HG02884 (cell line): ENCODE data around the gene SGCD.

Source experiments
- ATAC-seq: cut with Tn5 transposase; IDR thresholded peaks from one replicate; pipeline ENCODE4 v1.9.1; 2021; ENCODE audit warnings: mild to moderate bottlenecking, moderate library complexity; ENCODE audit not compliant: unreplicated experiment

The SGCD gene

DNA sequence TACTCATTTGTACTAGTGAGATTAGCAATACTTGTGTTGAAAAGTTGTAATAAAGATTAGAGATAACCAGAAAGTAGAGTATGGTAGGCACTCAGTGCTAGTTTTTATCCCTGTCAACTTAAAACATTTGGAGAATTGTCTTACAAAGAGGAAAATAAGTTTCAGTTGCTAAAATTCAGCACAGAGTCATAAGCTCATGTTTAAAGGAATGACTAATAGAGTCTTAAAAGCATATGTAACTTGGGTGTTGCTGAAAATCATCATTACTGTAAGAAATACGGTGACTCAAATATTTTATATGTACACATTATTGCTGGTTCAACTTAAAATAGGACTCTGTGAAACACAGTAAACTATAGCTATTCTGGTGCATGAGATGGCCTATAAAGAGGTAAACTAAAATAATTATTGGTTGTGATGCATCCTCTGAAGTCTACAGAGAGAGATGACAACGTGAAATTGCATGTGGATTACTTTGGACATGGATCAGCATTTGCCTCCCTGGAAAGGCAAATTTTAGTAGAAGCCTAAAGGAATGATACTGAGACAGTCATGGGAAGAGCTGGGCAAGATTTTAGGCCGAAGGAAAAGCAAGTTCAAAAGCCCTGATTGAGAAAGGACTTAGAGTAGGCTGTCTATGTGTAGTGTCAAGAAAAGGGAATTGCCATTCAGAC lies 34.6 kb downstream of the SGCD start:
- ATAC-seq, result no peak

DNA sequence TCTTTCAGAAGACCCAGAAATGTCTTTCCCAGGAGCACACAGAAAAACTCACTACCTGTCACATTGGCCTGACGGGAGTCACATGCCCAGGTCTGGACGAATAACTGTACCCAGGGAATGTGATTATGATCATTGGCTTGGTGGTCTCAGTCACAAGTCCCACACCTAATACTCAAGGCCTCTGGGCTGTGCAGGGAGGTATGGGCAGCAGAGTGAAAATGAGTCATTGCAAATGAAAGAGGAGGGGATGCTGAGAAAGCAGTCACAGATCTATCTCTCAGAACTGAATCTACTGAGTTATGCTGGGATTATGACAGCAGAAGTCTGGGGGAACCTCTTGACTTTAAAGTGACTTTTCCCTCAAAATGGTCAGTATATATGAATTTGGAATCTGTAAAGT lies 36.9 kb downstream of the SGCD start:
- ATAC-seq, result no peak

DNA sequence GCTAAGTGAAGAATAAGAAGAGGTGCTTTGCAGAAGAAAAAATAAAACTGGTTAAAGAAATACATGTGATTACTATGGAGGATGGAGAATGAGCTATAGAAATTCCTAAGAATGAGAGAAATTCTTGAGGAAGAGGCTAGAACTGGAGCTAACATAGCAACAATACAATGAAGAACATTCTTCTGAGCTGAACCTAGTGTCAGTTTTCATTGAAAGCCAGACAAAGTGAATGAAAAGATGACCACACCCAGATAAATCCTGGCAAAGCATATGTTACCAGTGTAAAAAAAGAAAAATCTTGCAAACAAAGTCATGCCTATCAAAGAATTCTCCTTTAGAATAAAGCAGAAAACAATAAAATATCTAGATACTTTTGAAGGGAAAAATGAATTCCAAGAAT lies 39.6 kb downstream of the SGCD start:
- ATAC-seq, result no peak

DNA sequence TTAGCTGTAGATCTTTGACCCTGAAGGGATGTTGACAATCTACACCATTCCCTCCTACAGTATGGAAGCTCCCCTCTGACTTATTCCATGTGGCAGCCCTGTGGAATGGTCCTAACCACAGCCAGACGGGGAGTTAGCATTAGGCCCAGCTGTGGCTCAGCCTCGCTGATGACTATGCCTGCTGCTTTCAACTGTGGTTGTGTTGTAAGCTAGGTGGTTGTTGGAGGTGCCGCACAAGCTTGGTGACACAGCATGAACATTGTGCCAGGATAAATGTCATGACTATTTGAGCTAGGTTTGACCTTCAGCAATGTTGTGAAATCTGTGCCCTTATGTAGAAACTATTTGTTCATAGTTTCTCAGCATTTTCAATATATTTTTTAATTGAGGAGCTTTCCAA lies 40.6 kb downstream of the SGCD start:
- no peak for ATAC-seq

DNA sequence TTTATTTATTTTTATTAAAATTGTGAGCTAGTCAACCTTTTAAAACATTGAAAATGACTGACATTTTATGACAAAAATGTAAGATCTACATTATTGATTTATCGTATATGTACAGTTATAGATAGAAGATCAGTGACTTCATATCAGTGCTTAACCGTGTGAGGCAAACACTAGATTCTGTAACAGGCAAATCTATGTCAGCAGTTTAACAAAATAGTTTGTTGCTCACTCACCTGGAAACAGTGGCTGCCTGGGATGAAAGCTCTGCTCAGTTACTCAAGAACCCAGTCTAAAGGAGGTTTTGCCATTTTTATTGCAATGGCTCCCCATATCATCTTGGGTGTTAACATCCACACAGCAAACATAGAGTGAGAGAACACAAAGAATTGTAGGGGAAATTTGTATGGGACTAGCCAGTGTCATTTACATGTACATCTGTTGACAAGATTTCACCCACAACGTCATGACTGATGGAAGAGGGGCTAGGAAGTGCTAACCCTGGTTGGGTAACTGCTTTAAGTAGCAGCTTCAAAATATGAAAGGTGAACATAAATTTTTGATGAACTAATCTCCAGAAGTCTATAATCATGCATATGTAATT lies 49.0 kb downstream of the SGCD start:
- ATAC-seq, result peak; percentile 45

DNA sequence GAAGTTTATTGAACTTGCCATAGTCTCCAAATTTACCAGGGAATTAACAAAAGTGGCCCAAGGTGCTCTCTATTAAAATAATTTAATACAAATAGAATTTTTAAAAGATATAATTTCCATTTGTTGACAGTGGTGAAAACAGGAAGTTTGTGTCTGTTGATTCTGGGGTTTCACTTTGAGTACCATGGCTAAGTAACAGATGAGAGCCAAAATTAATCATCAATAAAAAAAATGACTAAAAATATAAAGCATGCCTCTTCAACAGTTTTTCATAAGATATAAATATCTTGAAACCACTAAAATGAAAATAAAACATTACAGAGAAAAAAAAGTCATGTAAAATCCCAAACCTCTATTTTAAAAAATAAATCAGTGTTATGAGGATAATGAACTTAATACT lies 49.8 kb downstream of the SGCD start:
- peak; percentile 43 for ATAC-seq

DNA sequence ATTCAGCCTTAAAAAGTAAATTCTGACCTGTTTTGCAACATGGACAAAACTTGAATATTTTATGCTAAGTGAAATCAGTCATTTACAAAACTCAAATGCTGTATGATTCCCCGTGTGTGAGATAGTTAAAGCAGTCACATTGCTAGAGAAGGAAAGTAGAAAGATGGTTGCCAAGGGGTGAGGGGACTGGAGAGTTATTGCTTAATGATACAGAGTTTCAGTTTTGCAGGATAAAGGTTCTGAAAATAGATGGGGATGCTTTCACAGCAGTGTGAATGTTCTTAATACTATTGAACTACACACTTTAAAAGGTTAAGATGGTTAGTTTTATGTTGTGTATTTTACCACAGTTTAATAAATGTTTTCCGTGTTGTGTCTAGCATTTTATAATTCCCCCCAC lies 51.2 kb downstream of the SGCD start:
- ATAC-seq, result no peak

DNA sequence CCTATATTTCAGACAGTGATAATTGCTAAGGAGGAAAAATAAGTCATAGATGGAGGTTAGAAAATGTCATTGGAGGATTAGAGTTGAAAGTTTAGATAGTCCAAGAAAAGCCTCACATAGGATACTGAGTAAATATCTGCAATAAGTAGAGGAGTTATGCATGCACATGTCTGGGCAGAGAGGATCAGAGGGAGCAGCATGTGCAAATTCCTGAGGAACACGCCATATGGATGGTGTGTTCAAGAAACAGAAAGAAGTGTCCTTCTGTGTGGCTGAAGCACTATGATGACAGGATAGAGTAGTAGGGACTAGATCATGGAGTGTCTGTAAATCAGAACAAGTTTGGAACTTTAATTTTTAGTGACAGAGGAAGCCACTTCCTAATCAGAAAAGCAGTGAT lies 52.2 kb downstream of the SGCD start:
- no peak for ATAC-seq

DNA sequence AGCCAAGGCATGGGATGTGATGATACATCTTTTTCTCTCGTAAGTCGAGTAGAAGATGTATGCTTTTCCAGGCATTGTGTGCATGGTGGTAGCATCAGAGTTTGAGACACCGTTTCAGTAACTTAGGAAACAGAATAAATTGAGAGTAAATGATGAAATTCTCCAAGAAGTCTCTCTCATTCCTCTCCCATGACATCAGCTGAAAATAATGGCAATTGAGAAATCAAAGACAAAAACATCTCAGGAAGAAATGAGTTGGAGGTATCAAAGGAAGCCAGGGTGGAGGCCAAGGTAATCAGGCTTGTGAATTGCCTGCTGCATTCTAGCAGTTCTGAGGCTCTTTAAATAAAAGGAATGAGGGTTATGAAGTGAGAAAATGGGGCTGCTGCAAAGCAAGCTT lies 53.9 kb downstream of the SGCD start:
- ATAC-seq, result no peak

DNA sequence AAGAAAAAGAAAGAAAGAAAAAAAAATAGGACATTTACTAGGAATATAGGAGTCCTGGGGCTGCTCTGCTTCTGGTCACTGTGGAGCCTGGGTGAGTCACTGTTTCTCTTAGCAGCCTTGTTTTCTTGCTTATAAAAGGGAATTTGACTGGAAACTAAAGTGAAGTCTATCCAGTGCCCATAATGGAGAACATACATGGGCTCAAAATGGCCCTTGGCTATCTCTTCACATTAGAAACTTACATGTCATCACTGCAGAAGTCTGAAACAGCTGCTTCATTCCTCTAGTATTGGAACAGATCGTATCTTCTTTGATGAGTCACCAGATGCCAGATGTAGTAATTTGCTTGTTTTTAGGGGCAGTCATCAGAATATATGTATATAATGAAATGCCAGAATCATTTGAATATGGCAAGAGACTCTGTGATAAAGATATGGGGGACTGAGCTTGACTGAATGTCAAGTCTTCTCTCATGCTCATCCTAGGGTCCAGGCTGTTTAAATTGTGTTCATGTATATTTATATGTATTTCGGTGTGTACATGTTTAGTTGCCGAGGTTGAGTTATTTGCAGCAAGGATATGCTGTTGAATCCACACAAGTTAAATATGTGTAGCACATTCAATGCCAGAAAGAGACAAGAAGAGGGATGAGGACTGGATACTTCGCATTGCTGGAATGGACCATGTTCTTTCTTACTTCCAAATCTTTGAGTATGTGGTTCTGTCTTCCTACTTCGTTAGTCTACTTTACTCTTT lies 56.7 kb downstream of the SGCD start:
- ATAC-seq, result no peak

DNA sequence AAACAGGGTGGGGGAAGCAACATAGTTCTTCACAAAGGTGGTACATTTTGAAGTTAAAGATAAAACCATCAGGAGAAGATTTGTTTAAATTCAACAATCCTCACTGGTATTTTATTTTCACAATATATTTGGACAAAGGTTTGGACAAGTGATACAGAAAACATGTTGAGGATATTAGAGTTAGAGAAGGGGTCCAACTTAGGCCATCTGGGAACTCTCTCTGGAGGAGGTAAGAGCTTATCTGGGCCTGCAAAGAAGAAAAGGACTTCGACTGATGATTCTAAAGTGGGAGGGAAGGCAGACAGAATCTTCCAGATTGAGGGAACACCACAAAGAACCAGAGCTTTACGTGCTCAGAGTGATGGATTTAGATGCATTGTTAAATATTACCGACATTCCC lies 58.5 kb downstream of the SGCD start:
- ATAC-seq, result no peak

DNA sequence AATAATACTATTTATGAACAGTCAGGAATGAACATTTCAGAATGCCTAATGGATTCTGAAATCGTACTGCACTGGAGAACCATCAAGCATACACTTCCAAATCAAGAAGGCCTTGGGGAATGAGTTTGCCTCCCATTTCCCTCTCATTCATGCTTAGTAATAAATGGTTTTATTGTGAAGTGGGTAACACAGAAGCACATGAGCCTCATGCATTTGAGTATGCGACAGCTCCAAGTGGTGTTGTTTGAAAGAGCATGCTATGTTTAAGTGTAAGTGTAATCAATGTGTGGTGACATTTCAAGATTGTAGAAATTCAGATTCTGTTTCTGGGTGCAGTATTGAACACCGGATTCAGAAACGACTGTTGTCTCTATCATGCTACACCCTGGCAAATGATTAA lies 60.0 kb downstream of the SGCD start:
- no peak for ATAC-seq

DNA sequence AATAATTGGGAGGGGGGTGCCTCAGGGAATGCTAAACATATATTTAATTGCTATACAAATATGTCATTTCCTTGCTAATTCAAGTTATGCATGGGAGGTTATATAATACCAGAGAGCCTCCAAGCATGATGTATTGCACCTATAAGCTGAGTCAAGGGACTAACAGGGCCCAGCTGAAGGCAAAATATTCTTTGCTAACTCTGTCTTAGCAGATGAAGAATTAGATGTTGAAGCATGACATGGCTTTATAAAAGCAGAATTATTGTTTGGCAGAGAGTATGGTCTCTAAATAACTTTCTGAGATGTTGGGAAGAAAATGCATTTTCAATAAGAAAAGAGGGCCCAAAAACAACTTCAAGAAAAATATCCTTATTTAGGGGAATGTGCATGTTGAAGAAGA lies 60.4 kb downstream of the SGCD start:
- ATAC-seq, result no peak

DNA sequence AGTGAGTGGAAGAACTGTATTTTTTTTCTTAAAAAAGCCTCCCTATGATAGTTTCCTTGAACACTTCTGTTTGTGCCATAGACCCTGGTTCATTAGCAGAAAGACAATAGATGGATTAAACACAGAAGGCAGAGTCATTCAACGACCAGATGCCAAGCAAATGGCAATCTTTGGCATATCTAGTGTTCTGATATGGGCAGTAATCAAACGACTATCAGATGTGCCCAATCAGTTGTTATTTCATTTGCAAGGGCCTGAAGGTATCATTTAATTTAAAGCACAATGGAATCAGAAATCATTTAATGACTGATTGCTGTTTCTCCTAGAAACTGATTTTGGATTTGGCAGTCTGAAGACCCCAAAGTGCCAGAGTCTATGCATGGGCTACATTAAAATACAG lies 61.3 kb downstream of the SGCD start:
- no peak for ATAC-seq

DNA sequence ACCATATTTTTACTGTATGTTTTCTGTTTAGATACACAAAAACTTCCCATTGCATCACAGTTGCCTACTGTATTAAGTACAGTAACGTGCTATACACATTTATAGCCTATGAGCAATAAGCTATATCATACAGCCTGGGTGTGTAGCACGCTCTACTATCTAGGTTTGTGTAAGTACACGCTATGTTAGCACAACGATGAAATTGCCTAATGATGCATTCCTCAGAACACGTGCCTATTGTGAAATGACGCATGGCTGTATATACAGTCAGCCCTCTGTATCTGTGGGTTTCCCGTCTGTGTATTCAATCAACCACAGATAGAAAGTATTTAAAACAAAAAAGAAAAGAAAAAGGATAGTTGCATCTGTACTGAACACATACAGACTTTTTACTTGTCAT lies 64.2 kb downstream of the SGCD start:
- no peak for ATAC-seq

DNA sequence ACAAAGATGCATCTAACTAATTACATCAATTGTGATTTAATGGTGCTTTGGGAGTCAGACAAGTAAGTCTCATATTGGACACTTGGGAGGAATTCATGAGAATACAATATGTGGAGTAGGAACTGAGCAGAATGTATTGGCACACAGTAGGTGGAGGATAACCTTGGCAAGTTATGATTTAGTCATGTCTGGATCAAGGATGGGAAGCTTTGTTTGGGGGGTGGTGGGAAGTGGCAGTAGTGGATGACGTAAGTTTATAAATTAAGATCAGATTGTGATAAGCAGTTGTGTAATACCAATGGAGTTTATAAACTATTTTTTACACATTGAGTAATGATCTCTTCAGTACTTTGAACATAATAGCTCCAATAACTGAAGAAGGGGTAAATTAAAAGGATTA lies 67.0 kb downstream of the SGCD start:
- ATAC-seq, result no peak

DNA sequence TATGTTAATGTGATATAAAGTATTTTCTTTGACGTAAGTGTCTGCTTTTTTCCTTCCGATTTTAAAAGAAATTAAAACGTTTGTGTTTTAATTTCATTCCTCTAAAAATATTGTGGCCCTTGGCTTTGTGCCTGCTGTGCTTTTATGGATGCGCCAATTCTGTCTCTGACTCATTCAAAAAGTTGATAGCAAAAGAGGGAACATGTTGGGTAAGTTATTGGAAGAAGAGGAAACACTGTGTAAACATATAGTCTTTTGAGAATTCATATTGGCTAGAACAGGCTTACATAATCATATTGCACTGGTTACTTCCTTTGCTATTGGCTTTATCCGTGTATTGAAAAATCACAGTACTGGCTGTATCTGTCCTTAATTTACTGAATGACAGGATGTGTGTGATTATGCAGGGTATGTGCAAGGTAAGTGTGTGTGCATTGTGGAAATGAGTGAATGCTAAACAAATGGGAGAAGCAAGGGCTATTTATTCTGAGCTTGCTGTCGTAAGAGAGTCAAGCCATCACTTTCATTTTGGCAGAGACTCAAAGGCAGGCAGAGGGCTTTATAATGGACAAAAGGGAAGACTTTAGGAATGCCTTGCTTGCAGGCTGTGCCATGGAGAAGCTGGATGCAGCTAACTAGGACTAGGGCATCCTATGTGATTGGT lies 67.8 kb downstream of the SGCD start:
- no peak for ATAC-seq

DNA sequence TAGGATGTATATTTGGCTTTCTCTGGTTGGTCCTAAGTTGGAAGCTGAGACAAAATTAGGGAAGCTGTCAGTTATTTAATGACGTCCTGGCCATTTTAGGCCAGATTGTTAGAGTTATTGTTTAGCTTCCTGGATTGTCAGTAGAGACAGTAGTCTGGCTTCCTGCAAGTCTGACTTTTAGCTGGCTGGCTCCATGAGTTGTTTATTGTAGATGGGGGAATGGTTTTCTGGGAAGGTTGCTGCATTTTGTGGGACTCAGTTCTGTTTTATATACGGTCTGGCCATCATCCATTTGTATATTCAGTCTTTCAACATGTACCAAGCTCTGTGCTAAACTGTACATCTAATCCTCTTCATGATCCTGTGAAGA lies 68.3 kb downstream of the SGCD start:
- no peak for ATAC-seq

DNA sequence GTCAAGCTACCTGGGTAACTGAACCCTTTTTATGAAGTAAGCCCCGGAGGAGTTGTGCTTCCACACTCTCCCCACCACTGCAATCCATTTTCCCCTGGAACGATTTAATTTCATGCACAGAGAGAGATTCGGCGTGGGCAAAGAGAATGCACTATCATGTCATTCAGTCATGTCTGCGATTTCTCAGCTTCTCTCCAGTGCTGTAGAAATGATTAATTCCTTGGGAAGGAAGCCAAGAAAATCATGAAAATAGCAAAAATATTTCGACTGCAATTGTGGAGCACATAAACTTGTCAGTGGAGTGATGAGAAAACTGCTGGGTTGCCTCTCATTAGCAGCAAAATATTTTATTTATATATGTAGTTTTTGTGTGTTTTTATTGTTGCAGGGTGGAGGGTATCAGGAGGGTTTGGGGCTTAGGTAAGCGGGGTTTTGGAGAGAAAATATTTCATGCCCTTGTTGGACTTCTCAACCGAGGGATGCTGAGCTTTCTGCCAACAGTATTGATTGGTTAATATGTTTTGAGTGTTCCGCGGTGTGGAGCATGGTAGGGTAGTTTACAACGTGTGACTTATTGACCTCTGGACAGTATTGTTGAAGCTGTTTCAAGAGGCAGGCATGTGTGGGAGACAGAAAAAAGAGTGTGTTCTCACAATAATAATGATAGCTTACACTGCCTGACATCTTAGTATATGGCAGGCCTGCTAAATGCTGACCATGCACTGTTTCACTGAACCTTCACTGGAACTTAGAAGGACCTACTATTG lies 69.3 kb downstream of the SGCD start:
- ATAC-seq, result no peak

DNA sequence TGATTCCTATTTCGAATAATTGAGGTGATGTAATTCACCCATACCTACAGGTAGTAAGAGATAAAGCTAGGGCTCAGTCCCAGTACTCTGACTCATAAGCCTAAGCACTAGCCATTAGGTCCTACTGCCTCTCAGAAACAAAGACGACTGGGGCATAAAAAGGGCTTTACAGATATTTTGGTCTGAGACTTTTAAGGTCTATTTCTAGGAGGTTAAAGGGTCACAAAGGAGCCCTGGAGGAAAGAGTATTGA lies 69.8 kb downstream of the SGCD start:
- ATAC-seq, result no peak

DNA sequence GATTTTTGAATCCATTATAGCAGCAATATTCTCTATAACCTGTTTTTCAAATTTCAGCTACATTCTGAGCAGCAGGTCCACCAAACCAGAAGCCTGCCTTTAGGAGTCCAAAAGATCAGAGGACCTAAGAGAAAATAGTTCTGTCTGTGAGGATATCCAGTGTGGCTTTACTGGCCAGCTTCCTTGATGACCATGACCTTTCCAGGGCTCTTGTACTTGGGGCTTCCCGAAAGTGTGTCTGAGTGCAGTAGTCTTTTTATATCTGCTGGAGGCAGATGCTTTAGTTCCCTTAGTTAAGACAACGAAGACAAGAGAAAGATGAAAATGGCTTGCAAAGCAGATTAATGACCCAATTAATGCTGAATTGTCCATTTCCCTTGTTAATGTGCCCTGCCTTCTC lies 72.4 kb downstream of the SGCD start:
- no peak for ATAC-seq
